Measurements from ENCODE around the gene DNAJB4.
"Not testable (repeated sequence)": the region's sequence is repeated elsewhere in the genome, so short reads cannot be mapped to it uniquely, and the experiment has no call there.

The DNAJB4 gene

GRCh38 chr1:78061825-78062523 is 57.2 kb downstream of the DNAJB4 start:
- no peak for DNase-seq

GRCh38 chr1:78064886-78065285 is 60.1 kb downstream of the DNAJB4 start:
- DNase-seq, result not testable (repeated sequence)

Measured in nucleus accumbens (tissue), 56 donors.